A375 (cell line): Measurements from ENCODE around the gene TMEM237. TPM values are rescaled to one million over a fixed set of nuclear protein-coding genes. Genes with fewer than 3 reads are reported as not detected.

Source experiments
- small RNA-seq: library from RNA; depleted of rRNA; stranded (forward); fragments of <200 nt; gene quantifications from one replicate; pipeline ENCODE3, GENCODE V24; 2014
- total RNA-seq: library from RNA; depleted of rRNA; stranded (reverse); fragments of >200 nt; shearing (Covaris generic); gene quantifications from 2 replicates; pipeline ENCODE4 v1.2.3, GENCODE V29; 2014; rRNA removed

The TMEM237 gene
- 15.4 and 20.8 TPM in 2 replicates for total RNA-seq

GRCh38 chr2:201643216-201643890 lies at the start of gene TMEM237:
Gene TMEM237, minus strand, starts transcription at chr2:201643503. Its CDS starts 103 bp downstream, at chr2:201643400.

Small RNA genes lying within 50 kb of the gene (small RNA-seq; reads per million reads assigned to genes)
- not detected for gene RNU6-651P

Other genes with a start within 250 kb of the TMEM237 start
- gene TRAK2, start 192.0 kb downstream of the TMEM237 start, total RNA-seq: 4.3 and 4.4 TPM in 2 replicates
- 12.8 and 13.0 TPM in 2 replicates for gene STRADB, start 191.8 kb downstream of the TMEM237 start, total RNA-seq
- gene MPP4, start 55.1 kb upstream of the TMEM237 start, total RNA-seq: 9.0 and 15.0 TPM in 2 replicates
- gene ALS2, start 137.4 kb upstream of the TMEM237 start, total RNA-seq: 13.3 and 16.8 TPM in 2 replicates
- gene CDK15, start 163.0 kb upstream of the TMEM237 start, total RNA-seq: not detected in 2 replicates